ENCODE results near the gene TMEM181. TPM values are rescaled to one million over a fixed set of nuclear protein-coding genes. Genes with fewer than 3 reads are reported as not detected.
A peak's percentile ranks its signal among the peaks of the same experiment; 100 is the strongest.

Gene TMEM181
- total and polyA plus RNA-seq, 2 of the 13 experiments (the other 11 are each of a cell fraction or from before 2014, with no cell fraction given) = 59.1 to 108 TPM

GRCh38 chr6:158545043-158545966 lies 14.6 kb upstream of the TMEM181 start (continued):
- TF ChIP-seq MAFF (IDR thresholded peaks at IDR 0.05; ENCODE audit: low read depth, low read length) = no peak
- TF ChIP-seq EED (CRISPR knock-in tag; IDR thresholded peaks at IDR 0.05) = no peak
- TF ChIP-seq THYN1 (CRISPR knock-in tag; IDR thresholded peaks at IDR 0.05; ENCODE audit: borderline replicate concordance, low read depth) = no peak
- TF ChIP-seq ATF1 (CRISPR knock-in tag; IDR thresholded peaks at IDR 0.05) = no peak
- TF ChIP-seq ZNF230 (CRISPR knock-in tag; IDR thresholded peaks at IDR 0.05) = 0 out of 2 replicates have a peak, but pooled peaks have one; percentile 33
- TF ChIP-seq HNF4A (CRISPR knock-in tag; IDR thresholded peaks at IDR 0.05) = peak; percentile 82
- TF ChIP-seq CENPBD1 (CRISPR knock-in tag; IDR thresholded peaks at IDR 0.05; ENCODE audit: borderline replicate concordance, low read depth) = no peak
- no peak for TF ChIP-seq NCOA5 (CRISPR knock-in tag; IDR thresholded peaks at IDR 0.05)
- TF ChIP-seq TEAD2 (CRISPR knock-in tag; IDR thresholded peaks at IDR 0.05) = no peak
- TF ChIP-seq ZNF407 (CRISPR knock-in tag; IDR thresholded peaks at IDR 0.05; ENCODE audit: not compliant biosample characterization) = no peak
- TF ChIP-seq ZNF773 (CRISPR knock-in tag; IDR thresholded peaks at IDR 0.05; ENCODE audit: borderline replicate concordance) = no peak
- TF ChIP-seq MAF1 (CRISPR knock-in tag; IDR thresholded peaks at IDR 0.05; ENCODE audit: borderline replicate concordance) = peak; percentile 50; the same call in 1 of the 2 replicates
- no peak for TF ChIP-seq PAX8 (CRISPR knock-in tag; IDR thresholded peaks at IDR 0.05; ENCODE audit: borderline replicate concordance)
- no peak; the same call in 1 of the 2 replicates for TF ChIP-seq ZNF580 (CRISPR knock-in tag; IDR thresholded peaks at IDR 0.05; ENCODE audit: borderline replicate concordance, low read depth)
- TF ChIP-seq SP4 (CRISPR knock-in tag; IDR thresholded peaks at IDR 0.05) = no peak
- peak; percentile 93 for TF ChIP-seq ARNTL (CRISPR knock-in tag; IDR thresholded peaks at IDR 0.05)
- peak; percentile 85; the same call in 1 of the 2 replicates for TF ChIP-seq MYC (CRISPR knock-in tag; IDR thresholded peaks at IDR 0.05; ENCODE audit: borderline replicate concordance)
- TF ChIP-seq ZNF460 (CRISPR knock-in tag; IDR thresholded peaks at IDR 0.05; ENCODE audit: borderline replicate concordance) = no peak; the same call in 1 of the 2 replicates
- peak; percentile 75 for TF ChIP-seq MXD4 (CRISPR knock-in tag; IDR thresholded peaks at IDR 0.05)
- peak; percentile 65 for TF ChIP-seq ZNF501 (CRISPR knock-in tag; IDR thresholded peaks at IDR 0.05)
- peak; percentile 67; the same call in 1 of the 2 replicates for TF ChIP-seq MXD3 (CRISPR knock-in tag; IDR thresholded peaks at IDR 0.05)

All from HepG2 (cell line).